Stimulated activated CD4-positive, alpha-beta T cell treated with anti-CD3 and anti-CD28 coated beads, Interleukin-1b, Interleukin-23, amount 100 ng/mL, for 24 hours (primary cell): ENCODE data around the gene CMBL.
"Not testable (repeated sequence)": the region's sequence is repeated elsewhere in the genome, so short reads cannot be mapped to it uniquely, and the experiment has no call there.

Source experiments
- DNase-seq, 4 experiments: peaks; one replicate each; pipeline ENCODE4 v3.0.0-alpha.2; 2020; ENCODE audit warnings: low read depth in 4 of 4, low spot score in 1 of 4

CMBL gene

GRCh38 chr5:10285362-10285761 is 22.3 kb downstream of the CMBL start:
- DNase-seq, result not testable (repeated sequence)

GRCh38 chr5:10283927-10284635 is 23.6 kb downstream of the CMBL start:
- DNase-seq, result peak; percentile 42 to 70 (median 69)

- DNase-seq, result no peak
Measured at GRCh38 chr5:10279925-10280720, 27.6 kb downstream of the CMBL start.

- no peak for DNase-seq
Measured at GRCh38 chr5:10279328-10279727, 28.4 kb downstream of the CMBL start.

GRCh38 chr5:10278658-10279279 is 28.9 kb downstream of the CMBL start:
- DNase-seq, result no peak

- no peak for DNase-seq
Measured at GRCh38 chr5:10277773-10278630, 29.7 kb downstream of the CMBL start.

GRCh38 chr5:10276691-10277090 is 31.0 kb downstream of the CMBL start:
- DNase-seq, result no peak

- DNase-seq, result no peak
Measured at GRCh38 chr5:10275991-10276390, 31.7 kb downstream of the CMBL start.

GRCh38 chr5:10275460-10275859 is 32.2 kb downstream of the CMBL start:
- DNase-seq, result no peak

GRCh38 chr5:10272875-10273209 is 34.9 kb downstream of the CMBL start:
- not testable (repeated sequence) for DNase-seq

- no peak for DNase-seq
Measured at GRCh38 chr5:10272053-10272874, 35.4 kb downstream of the CMBL start.

- DNase-seq, result no peak
Measured at GRCh38 chr5:10268100-10268499, 39.6 kb downstream of the CMBL start.

GRCh38 chr5:10266839-10267238 is 40.9 kb downstream of the CMBL start:
- DNase-seq, result no peak

- no peak for DNase-seq
Measured at GRCh38 chr5:10266137-10266536, 41.6 kb downstream of the CMBL start.

GRCh38 chr5:10265245-10266109 is 42.2 kb downstream of the CMBL start:
- no peak for DNase-seq

- DNase-seq, result no peak
Measured at GRCh38 chr5:10264604-10265003, 43.1 kb downstream of the CMBL start.

GRCh38 chr5:10262995-10263394 is 44.7 kb downstream of the CMBL start:
- DNase-seq, result no peak

GRCh38 chr5:10262121-10262774 is 45.5 kb downstream of the CMBL start:
- DNase-seq, result no peak

GRCh38 chr5:10261065-10261464 is 46.6 kb downstream of the CMBL start:
- DNase-seq, result no peak
